Measurements from ENCODE around the gene ZNF70. TPM values are rescaled to one million over a fixed set of nuclear protein-coding genes. Genes with fewer than 3 reads are reported as not detected.

Gene ZNF70
- total RNA-seq, 1 experiment from 2014 or later, result 5.4 TPM

GRCh38 chr22:23786752-23787599 lies 36.1 kb upstream of the ZNF70 start, which contains the start of gene SMARCB1:
SMARCB1 (plus strand) TSS chr22:23786966; CDS start chr22:23787170, 204 bp downstream.
- no peaks in the 10 kb centered on the region for H3K9me3 ChIP-seq
- Mint-ChIP-seq H3K4me1 (ENCODE audit: low read depth, unreplicated experiment) (no peaks in the 10 kb centered on the region), H3K27ac (ENCODE audit: unreplicated experiment) (peak within 1 kb of the TSS; percentile 36), H3K9me3 (ENCODE audit: unreplicated experiment) (no peaks in the 10 kb centered on the region), H3K36me3 (ENCODE audit: insufficient read depth, unreplicated experiment) (peaks cover 9% of the 10 kb centered on the region), H3K27me3 (ENCODE audit: insufficient read depth, unreplicated experiment) (no peaks in the 10 kb centered on the region), H3K4me3 (ENCODE audit: unreplicated experiment) (peak within 1 kb of the TSS; percentile 89)
- DNase-seq, result peak; percentile 84 to 91
- peak within 1 kb of the TSS; percentile 94 for H3K4me3 ChIP-seq (ENCODE audit: low read depth, low read length)
- CTCF ChIA-PET, result interaction anchor here (1.2 kb wide), 1 partner anchor 63 kb away, joined by 3 read pairs; no protein-coding TSS in a partner anchor
- intact Hi-C loops (cut with micrococcal nuclease; ENCODE audit: unreplicated experiment), result loop anchor here (1.0 to 2.0 kb wide), 2 partner anchors 14 to 19 kb away; partner anchors contain the start of gene MMP11
- POLR2A ChIA-PET, result interaction anchor here (0.7 to 0.8 kb wide), 2 partner anchors 12 to 16 kb away, joined by 3 read pairs; no protein-coding TSS in a partner anchor
- H3K4me1 ChIP-seq, result peaks cover 13% of the 10 kb centered on the region
- no peaks in the 10 kb centered on the region; the same call in 1 of the 2 replicates for H3K36me3 ChIP-seq (ENCODE audit: control insufficient read depth, insufficient read depth, low read length)
- H3K27me3 ChIP-seq (replicated peaks; ENCODE audit: control insufficient read depth, insufficient read depth, low read length), result no peaks in the 10 kb centered on the region
- no peak for TF ChIP-seq CTCF (IDR thresholded peaks at IDR 0.05; ENCODE audit: insufficient read depth in 1 of 2, low read depth in 1 of 2, low read length in 1 of 2, severe bottlenecking in 1 of 2, unreplicated experiment in 1 of 2)
- no TSS peak for BruUV-seq (replicated peaks)

- Histone ChIP-seq H3K27me3 (replicated peaks; ENCODE audit: control insufficient read depth, insufficient read depth, low read length) (no peaks in the 10 kb centered on the region), H3K36me3 (ENCODE audit: control insufficient read depth, insufficient read depth, low read length) (no peaks in the 10 kb centered on the region; the same call in 1 of the 2 replicates), H3K4me1 (peaks cover 20% of the 10 kb centered on the region), H3K9me3 (no peaks in the 10 kb centered on the region), H3K4me3 (ENCODE audit: low read depth, low read length) (peak overlapping the region; percentile 20)
- no peak for DNase-seq
- TSS peak; percentile 87 for BruUV-seq (replicated peaks)
- CTCF ChIA-PET, result interaction anchor here (0.6 kb wide), 1 partner anchor 728 kb away, joined by 3 read pairs; no protein-coding TSS in a partner anchor
- Mint-ChIP-seq H3K27ac (ENCODE audit: unreplicated experiment) (peak overlapping the region; percentile 36), H3K4me3 (ENCODE audit: unreplicated experiment) (peak overlapping the region; percentile 89), H3K27me3 (ENCODE audit: insufficient read depth, unreplicated experiment) (no peaks in the 10 kb centered on the region), H3K9me3 (ENCODE audit: unreplicated experiment) (no peaks in the 10 kb centered on the region), H3K36me3 (ENCODE audit: insufficient read depth, unreplicated experiment) (peaks cover 10% of the 10 kb centered on the region), H3K4me1 (ENCODE audit: low read depth, unreplicated experiment) (peaks cover 4% of the 10 kb centered on the region)
- intact Hi-C loops (cut with micrococcal nuclease; ENCODE audit: unreplicated experiment), result loop anchor here (2.0 kb wide), 1 partner anchor 13 kb away; the partner anchor contains the start of gene MMP11
- TF ChIP-seq CTCF (IDR thresholded peaks at IDR 0.05; ENCODE audit: insufficient read depth in 1 of 2, low read depth in 1 of 2, low read length in 1 of 2, severe bottlenecking in 1 of 2, unreplicated experiment in 1 of 2), result no peak
- POLR2A ChIA-PET, result no interaction called here
Measured at GRCh38 chr22:23786261-23786710, 35.4 kb upstream of the ZNF70 start.

- no peak for TF ChIP-seq CTCF (IDR thresholded peaks at IDR 0.05; ENCODE audit: insufficient read depth in 1 of 2, low read depth in 1 of 2, low read length in 1 of 2, severe bottlenecking in 1 of 2, unreplicated experiment in 1 of 2)
- Mint-ChIP-seq H3K36me3 (ENCODE audit: insufficient read depth, unreplicated experiment) (peaks cover 5% of the 10 kb centered on the region), H3K4me1 (ENCODE audit: low read depth, unreplicated experiment) (peaks cover 8% of the 10 kb centered on the region), H3K27me3 (ENCODE audit: insufficient read depth, unreplicated experiment) (no peaks in the 10 kb centered on the region), H3K4me3 (ENCODE audit: unreplicated experiment) (no peak overlapping the region), H3K27ac (ENCODE audit: unreplicated experiment) (no peak overlapping the region), H3K9me3 (ENCODE audit: unreplicated experiment) (no peaks in the 10 kb centered on the region)
- BruUV-seq (replicated peaks), result no TSS peak
- Histone ChIP-seq H3K4me1 (peaks cover 23% of the 10 kb centered on the region), H3K36me3 (ENCODE audit: control insufficient read depth, insufficient read depth, low read length) (no peaks in the 10 kb centered on the region), H3K9me3 (no peaks in the 10 kb centered on the region), H3K27me3 (replicated peaks; ENCODE audit: control insufficient read depth, insufficient read depth, low read length) (no peaks in the 10 kb centered on the region), H3K4me3 (ENCODE audit: low read depth, low read length) (no peak overlapping the region)
- POLR2A ChIA-PET, result no interaction called here
- DNase-seq, result no peak
- CTCF ChIA-PET, result no interaction called here
- intact Hi-C loops (cut with micrococcal nuclease; ENCODE audit: unreplicated experiment), result no loop called here
Measured at GRCh38 chr22:23784215-23784732, 33.4 kb upstream of the ZNF70 start.

All from Caco-2 (cell line).